ENCODE measurements around the gene ATAD5. TPM values are rescaled to one million over a fixed set of nuclear protein-coding genes. Genes with fewer than 3 reads are reported as not detected.

Gene ATAD5
- total and polyA plus RNA-seq, 2 of the 13 experiments (the other 11 are each of a cell fraction or from before 2014, with no cell fraction given) = 1.8 to 10.7 TPM

GRCh38 chr17:30824002-30824355, 7.8 kb upstream of the ATAD5 start (continued):
- TF ChIP-seq ARID3A (IDR thresholded peaks at IDR 0.05; ENCODE audit: low read depth, low read length) = no peak
- no peak for TF ChIP-seq SRSF9 (IDR thresholded peaks at IDR 0.05; ENCODE audit: borderline replicate concordance, insufficient read depth, low read depth, low read length, poor library complexity, severe bottlenecking)
- 0 out of 2 replicates have a peak, but pooled peaks have one; percentile 13 for TF ChIP-seq PCBP1 (IDR thresholded peaks at IDR 0.05; ENCODE audit: borderline replicate concordance, low read depth, low read length)
- TF ChIP-seq LRRFIP1 (CRISPR knock-in tag; conservative IDR thresholded peaks at IDR 0.05) = no peak
- no peak for TF ChIP-seq JUND (CRISPR knock-in tag; IDR thresholded peaks at IDR 0.05)
- TF ChIP-seq RELA (CRISPR knock-in tag; IDR thresholded peaks at IDR 0.05) = no peak
- no peak for TF ChIP-seq RBM22 (optimal IDR thresholded peaks at IDR 0.05; ENCODE audit: low read length)
- TF ChIP-seq ZSCAN5A (CRISPR knock-in tag; IDR thresholded peaks at IDR 0.05; ENCODE audit: borderline replicate concordance) = no peak
- no peak for TF ChIP-seq ZFP62 (CRISPR knock-in tag; IDR thresholded peaks at IDR 0.05)
- no peak for TF ChIP-seq CSRNP1 (CRISPR knock-in tag; IDR thresholded peaks at IDR 0.05)
- no peak for TF ChIP-seq ZFP1 (CRISPR knock-in tag; IDR thresholded peaks at IDR 0.05)
- no peak for TF ChIP-seq KLF13 (CRISPR knock-in tag; IDR thresholded peaks at IDR 0.05)
- TF ChIP-seq PAX8 (CRISPR knock-in tag; IDR thresholded peaks at IDR 0.05; ENCODE audit: borderline replicate concordance) = 0 out of 2 replicates have a peak, but pooled peaks have one; percentile 3
- TF ChIP-seq RARA (CRISPR knock-in tag; IDR thresholded peaks at IDR 0.05) = no peak
- peak; percentile 99 for TF ChIP-seq ZNF441 (CRISPR knock-in tag; IDR thresholded peaks at IDR 0.05; ENCODE audit: borderline replicate concordance)
- no peak for TF ChIP-seq ZNF367 (CRISPR knock-in tag; IDR thresholded peaks at IDR 0.05; ENCODE audit: borderline replicate concordance)
- no peak for TF ChIP-seq ZNF841 (CRISPR knock-in tag; IDR thresholded peaks at IDR 0.05; ENCODE audit: borderline replicate concordance)
- TF ChIP-seq PHF21A (CRISPR knock-in tag; IDR thresholded peaks at IDR 0.05) = no peak
- TF ChIP-seq JUNB (CRISPR knock-in tag; IDR thresholded peaks at IDR 0.05; ENCODE audit: borderline replicate concordance) = 0 out of 2 replicates have a peak, but pooled peaks have one; percentile 31
- TF ChIP-seq ZNF275 (CRISPR knock-in tag; IDR thresholded peaks at IDR 0.05; ENCODE audit: borderline replicate concordance) = no peak
- no peak for TF ChIP-seq ZNF713 (CRISPR knock-in tag; IDR thresholded peaks at IDR 0.05)

All from HepG2 (cell line).